ENCODE results near the gene CACNA1C.

CACNA1C gene

DNA sequence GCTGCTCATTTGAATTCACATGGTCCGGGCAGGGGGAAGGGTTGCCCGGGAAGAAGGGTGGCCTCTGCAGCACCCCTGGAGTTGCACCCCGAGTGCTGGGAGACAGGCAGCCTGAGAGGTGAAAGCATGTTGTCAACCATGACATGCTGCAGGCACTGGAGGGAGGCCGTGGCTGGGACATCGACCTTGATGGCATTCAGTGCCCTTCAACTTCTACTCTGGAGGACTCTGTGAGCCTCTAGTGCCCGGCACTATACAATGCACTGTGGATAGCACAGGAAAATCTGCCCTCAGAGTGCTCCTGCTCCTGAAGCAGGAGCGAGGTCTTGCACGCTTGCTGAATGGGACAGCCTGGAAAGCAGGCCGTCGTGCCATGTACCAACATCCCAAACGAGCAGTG, 382.7 kb downstream of the CACNA1C start:
- no peak for DNase-seq

DNA sequence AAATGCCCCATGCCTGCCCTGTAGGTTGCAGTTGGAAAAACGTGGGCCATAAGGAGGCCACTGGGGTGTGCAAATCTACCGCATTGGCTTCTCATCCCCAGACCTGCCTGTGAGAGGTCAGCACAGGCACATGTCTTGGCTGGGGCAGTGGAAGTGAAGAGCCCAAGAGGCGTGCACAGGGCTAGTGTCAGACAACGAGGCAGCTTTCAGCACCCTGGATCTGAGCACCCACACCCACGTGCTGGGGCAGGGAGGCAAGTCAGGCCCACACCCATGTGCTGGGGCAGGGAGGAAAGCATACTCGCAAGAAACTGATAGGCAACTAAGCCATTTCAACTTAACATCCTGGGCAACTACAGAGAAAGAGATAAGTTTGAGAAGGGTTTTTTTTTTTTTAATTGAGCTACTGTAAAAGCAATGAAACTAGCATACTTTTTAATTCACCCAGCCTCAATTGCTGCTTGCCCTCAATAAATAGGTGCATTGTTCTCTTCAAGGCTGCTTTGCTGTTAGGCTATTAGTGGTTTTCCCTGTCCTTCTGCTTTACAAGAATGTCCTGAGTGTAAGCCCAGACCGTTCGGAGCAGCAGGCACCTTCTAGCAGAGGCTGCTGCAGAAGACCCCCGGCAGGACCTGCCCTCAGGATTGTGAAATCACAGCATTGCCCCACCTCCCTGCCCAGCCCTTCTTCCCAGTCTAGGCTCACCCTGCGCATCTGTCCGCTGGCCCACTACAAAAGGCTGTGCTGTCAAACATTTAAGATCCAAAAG, 386.7 kb downstream of the CACNA1C start:
- DNase-seq = no peak

DNA sequence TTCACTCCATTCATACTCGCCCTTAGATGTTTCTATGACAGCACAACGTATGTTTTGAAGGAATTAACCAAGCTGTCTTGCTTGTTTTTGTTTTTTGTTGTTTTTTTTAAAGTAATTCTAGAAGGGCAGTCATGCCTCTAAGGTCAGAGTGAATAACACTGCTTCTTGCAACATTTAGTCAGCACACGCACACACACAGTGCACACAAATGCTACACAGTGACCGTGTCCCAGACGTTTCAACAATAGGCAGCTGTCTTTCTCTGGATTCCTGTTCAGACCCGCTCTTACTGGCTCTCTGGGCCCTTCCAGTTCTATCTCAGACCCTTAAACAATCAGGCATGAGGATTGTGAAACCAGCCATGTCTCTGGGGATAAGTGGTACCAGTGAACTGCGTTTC, 391.0 kb downstream of the CACNA1C start:
- no peak for DNase-seq

DNA sequence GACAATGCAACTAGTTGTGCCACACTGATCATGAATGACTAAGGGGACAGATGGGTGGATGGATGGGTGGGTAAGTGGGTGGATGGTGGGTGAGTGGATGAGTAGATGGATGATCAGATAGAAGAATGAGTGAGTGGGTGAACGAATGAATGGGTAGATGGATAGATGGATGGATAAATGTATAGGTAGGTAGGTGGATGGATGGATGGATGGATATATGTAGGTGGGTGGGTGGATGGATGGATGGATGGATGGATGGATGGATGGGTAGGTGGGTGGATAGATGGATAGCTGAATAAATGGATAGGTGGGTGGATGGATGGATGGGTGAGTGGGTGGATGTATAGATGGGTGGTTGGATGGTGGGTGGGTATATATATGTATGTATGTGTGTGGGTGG, 393.2 kb downstream of the CACNA1C start:
- DNase-seq = no peak

GRCh38 chr12:2447861-2448260, 395.1 kb downstream of the CACNA1C start:
- DNase-seq = no peak

- DNase-seq = no peak
Observed at GRCh38 chr12:2449586-2449985, 396.8 kb downstream of the CACNA1C start.

DNA sequence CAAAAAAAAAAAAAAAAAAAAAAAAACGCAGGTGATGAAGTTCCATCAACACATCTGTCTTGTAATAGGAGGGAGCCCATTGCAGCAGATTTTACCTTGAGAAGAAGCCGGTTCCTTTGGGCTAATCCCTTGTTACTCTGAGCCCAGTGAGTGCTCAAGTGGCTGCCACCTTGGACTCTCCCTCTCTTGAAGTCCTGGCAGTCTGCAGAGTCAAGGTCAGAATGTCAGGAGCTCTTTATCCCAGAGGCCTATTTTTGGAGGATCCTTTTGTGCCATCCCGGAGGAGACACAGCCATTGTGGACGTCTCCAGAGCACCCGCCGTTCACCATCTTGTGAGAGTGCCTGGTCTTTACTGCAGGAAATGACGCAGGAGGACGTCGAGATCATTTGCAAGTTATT, 397.8 kb downstream of the CACNA1C start:
- DNase-seq = no peak

DNA sequence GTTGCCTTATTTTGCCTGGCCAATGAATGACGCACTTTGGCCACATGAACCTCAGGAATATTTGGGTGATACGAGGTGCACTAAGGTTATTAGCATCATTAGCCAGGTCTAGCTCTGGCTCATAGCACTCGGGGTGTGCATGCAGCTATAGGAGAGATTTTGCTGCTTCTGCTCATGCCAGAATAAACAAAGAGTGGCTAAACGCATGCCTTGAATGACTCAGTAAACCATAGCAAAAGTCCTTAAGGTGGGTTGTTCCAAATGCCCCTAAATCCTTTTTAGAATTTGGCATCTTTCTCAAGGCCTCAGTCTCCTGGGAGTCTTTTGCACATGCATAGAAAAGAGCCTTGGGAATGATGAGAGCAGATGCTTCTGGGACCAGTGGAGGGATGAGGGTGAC, 398.2 kb downstream of the CACNA1C start:
- DNase-seq = no peak

DNA sequence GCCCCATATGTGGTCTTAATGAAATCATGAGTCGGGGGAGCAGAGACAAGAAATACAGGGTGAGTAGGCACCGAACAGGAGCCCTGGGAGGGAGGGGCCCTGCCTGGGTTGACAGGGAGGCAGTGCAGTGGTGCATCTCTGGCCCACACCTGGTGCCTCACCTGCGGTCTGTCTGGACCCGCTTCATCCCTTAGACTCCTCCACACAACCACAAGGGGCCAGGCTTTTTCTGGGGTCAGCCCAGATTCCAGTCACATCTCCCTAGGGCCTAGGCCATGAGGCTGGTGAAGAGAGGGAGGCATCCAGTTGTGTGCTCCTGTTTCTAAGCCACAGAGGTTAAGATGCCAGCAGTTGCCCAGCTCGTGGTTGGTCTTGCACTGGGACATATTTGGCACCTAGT, 398.7 kb downstream of the CACNA1C start:
- no peak for DNase-seq

DNA sequence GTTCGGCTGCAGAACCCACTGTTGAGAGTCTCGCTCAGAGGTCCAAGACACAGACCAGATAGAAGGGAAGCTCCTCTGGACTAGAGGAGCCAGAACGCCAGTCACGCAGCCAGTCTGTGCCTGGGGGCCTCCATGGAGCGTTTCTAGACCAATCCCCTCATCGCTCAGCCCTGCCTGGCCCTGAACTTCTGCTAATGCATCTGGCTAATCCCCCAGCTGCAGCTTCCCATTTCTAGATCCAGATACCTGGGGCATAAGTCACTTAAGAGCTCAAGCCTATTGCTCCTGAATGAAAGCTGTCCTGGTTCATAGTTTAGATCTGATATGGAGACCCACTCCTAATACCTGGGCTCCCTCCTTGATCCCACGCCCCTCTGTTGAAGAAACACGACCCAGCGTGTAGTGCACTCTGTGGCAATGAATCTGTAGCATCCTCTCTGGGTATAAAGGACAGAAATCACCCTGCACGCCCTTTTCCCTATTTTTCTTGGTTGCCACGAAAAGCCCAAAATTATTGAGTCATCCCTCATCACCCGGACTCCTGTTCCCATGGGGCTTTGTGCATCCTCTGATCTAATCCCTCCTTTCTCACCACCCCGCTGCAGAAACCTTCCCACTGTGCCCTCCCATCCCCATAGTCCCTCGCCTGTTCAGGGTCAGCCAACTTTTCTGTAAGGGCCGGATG, 400.4 kb downstream of the CACNA1C start:
- no peak for DNase-seq

DNA sequence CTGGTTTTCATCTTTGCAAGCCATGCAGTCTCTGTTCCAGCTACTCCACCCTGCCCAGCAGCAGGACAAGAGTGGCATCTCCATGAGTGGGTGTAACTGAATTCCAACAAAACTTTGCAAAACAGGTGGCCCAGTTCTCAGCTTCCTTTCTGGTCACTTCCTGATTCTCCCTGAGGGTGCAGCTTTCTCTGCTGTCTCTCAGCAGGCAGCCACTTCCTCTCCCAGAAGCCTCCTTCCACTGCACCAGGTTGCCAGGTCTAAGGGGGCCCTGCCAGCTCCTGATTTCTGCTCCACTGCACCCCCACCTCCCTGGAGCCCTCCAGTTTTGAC, 400.9 kb downstream of the CACNA1C start:
- DNase-seq = no peak

GRCh38 chr12:2454601-2455177, 401.9 kb downstream of the CACNA1C start:
- DNase-seq = no peak

DNA sequence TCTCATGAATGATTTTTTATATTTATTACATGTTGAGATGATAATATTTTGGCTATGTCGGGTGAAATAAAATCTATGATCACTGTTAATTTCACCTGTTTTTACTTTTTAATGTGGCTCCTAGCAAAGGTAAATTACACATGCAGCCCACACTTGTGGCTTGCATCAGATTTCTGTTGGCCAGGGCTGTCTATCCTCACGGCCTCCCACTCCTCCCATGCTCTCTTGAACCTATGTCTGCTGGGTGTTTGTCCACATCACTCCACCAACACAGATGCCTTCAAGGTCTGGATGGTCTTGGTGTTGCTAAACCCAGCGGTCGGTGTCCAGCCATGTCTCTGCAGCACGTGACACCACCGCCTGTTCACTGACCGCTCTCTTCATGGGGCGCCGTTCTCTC, 402.6 kb downstream of the CACNA1C start:
- DNase-seq = no peak

DNA sequence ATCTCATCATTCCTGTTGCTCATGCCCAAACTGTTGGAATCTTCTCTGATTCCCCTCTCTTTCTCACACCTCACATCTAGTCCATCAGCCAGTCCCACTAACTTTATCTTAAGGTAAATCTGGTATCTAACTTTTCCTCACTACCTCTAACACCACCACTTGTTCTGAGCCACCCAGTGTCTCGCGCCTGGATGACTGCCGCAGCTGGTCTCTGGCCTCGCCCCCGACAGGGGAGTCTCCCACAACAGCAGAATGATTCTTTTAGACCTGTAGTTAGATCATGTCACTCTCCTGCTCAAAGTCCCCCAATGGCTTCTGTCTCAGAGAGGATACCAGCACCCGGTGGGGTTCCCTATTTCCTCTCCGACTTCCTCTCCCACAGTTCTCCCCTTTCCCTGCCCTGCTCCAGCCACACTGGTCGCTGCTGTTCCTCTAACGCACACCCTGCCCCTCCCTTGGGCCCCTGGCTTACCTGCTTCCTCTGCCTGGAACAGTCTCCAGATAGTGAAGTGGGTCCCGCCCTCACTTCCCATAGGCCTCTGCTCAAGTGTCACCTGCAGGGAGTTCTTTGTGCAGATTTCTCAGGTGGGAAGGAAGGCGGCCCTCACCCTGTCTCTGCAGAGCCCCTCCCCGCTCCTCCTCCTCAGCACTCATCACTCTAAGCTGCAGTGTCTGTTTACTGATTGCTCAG, 403.5 kb downstream of the CACNA1C start:
- DNase-seq = no peak

DNA sequence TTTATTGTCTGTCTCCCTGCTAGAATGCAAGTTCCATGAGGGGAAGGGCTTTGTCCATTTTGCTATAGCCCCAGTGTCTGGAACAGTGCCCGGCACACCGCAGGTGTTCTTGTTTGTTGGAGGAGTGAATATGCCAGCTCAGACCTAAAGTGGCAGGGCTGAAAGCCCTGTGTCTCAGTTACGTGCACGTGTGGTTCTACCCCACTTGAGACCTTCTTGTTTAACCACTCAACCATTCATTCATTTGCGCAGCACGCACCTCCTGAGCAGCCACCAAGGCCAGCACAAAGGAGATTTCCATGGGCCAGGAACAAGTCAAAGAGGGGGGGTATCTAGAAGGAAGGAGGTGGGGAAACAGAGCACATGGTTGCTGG, 404.0 kb downstream of the CACNA1C start:
- no peak for DNase-seq

GRCh38 chr12:2457215-2457932, 404.6 kb downstream of the CACNA1C start:
- no peak for DNase-seq

DNA sequence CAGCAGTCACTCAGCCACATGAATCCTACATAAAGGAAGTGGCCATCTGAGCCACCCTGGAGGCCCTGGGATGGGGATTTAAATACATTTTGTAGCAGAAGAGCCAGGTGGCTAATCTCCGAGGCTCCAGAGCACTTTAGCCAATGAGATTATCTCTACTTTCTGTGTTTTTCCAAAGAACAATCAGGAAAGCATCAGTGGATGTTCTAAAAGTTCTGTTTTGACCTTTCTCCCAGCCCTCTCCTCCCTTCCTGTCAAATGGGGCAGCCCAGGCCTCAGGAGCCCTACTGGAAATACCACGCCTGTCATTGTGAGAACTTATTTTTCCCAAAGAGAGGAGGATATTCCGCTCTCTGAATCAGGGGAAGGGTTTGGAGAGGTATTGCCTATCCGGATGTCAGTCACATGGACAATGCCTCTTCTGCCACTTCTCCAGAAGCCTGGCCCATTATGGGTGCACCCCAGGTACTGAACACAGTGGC, 405.2 kb downstream of the CACNA1C start:
- DNase-seq = no peak

DNA sequence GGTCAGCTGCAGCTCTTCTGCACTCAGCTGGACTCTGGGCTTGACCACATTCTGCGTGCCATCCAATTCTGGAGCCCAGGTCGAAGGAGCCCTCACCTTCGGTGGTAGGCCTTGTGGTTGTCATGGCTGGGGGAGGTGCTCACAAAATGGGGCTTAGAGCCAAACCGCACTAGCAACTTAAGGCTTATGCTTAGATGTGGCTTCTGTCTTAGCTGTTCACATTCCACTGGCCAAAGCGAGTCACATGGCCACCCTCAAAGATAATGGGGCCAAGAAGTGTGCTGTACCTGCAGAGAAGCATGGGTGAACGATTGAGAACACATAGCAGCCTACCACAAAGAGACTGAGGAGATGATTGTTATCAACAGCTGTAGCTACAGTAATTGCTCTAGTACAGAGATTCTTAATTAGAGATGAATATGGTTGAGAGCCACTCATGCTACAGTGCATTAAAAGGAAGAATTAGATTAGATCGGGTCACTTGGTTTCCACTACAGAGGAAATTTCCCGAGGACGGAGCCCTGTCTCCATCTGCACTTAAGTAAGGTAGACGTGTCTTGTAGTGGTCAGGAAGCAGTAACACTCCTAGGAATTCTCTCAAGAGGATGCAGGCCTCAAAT, 407.4 kb downstream of the CACNA1C start:
- DNase-seq = no peak

GRCh38 chr12:2461046-2461445, 408.3 kb downstream of the CACNA1C start:
- no peak for DNase-seq

- no peak for DNase-seq
Observed at GRCh38 chr12:2461645-2462044, 408.9 kb downstream of the CACNA1C start.

DNA sequence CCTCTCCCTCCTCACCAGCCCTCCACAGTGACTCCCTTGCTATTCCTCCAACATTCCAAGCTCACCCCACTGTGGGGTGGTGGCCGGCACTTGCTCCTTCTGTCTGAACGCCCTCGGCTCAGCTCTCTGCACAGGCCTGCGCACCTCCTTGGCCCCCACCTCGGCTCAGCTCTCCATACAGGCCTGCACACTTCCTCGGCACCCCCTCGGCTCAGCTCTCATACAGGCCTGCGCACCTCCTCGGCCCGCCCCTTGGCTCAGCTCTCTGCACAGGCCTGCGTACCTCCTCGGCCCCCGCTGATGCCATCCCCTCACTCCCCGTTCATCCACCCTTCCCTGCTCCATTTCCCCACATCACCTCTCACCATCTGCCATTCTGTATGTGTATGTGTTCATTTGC, 409.3 kb downstream of the CACNA1C start:
- no peak for DNase-seq

DNA sequence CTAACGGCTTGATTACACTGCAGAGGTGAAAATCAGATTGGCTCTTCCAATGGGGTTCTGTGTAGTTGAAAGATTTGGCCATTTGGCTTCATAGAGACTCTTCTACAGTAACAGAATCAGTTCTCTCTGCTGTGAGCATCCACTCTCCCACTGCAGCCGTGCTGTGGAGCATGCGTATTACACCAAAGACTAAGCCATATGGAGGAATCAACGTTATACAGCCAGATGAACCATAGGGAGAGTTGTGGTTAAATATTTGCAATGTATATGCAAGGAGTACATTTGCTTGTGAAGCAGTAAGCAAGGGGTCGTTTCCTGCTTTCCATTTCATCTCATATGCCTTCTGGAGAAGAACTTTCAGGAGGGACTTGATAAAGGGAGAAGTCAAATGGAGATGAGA, 410.9 kb downstream of the CACNA1C start:
- DNase-seq = no peak

DNA sequence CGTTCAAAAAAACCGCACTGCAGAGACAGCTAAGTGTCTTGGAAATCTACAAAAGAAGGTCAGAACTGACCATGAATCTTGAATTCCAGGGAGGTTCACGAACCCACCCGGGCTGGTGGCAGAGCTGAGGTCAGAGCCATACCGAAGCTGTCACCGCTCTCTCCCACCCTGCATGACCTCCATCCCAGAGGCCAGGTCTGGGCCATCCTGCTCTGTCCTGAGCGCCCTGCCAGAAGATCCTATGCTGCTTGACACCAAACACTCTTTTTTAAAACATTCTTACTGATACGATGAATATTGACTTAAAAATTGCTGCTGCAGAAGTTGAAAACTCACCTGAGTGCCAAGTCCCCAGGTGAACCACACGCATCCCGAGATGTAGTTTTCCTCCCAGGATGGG, 412.9 kb downstream of the CACNA1C start:
- DNase-seq = no peak
